Erythroblast (primary cell): ENCODE measurements around the gene DCAF16.
"Not testable (repeated sequence)": the region's sequence is repeated elsewhere in the genome, so short reads cannot be mapped to it uniquely, and the experiment has no call there.

Source experiments
- DNase-seq, 2 experiments: peaks; one replicate each; lab custom pipeline; 2025; lab: John Stamatoyannopoulos, UW
- GATA1 ChIP-seq: IDR thresholded peaks from 2 replicates; pipeline ENCODE4 v1.6.1; 2011; ENCODE audit warnings: low read depth, mild to moderate bottlenecking, control low read depth, low read length, moderate library complexity
- POLR2A ChIP-seq: IDR thresholded peaks from 2 replicates; pipeline ENCODE4 v1.6.1; 2011; ENCODE audit warnings: mild to moderate bottlenecking, low read length

Gene DCAF16

DNA sequence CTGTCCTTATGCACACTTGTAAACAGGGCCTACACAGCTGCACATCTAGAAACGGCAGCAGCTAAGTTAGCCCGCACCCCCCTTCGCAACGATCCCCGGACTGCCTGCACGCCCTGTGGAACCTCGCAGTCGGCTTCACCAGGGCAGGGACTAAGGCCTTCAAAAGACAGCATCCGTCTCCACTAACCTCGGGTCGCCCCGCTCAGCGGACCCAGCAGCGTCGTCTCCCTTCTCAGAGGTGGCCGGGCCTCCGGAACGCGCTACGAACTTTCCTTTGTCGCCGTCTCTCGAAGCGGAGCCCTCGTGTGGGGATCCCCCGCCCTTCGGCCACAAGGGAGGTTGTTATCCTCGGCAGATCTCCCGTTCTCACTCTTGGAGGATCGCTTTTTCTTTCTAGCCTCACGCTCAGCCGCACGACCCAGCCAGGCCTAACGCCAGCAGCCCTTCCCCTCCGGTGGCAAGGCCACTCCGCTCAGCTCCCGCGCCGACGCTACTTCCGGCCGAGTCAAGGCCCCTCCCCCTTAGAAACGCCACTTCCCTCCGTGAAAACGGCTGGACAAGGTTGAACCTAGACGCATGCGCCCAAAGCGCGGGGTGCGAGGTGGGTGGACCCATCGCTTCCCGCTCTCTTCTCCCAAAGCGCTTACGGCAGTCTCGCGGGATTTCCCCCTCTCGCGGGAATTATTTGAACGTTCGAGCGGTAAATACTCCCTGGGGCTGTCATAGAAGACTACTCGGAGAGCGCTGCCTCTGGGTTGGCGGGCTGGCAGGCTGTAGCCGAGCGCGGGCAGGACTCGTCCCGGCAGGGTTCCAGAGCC is at the start of gene DCAF16, which contains the start of gene NCAPG:
TSS of gene DCAF16 (minus strand) at position 498 of the 818 bp plus-strand sequence. CDS start 6,616 bp downstream, outside the sequence.
TSS of gene NCAPG (plus strand) at position 720 of the 818 bp plus-strand sequence. CDS start 99 bp downstream, outside the sequence.
- TF ChIP-seq POLR2A: peak; percentile 99
- peak; percentile 24 for TF ChIP-seq GATA1
- DNase-seq: peak; percentile 99

DNA sequence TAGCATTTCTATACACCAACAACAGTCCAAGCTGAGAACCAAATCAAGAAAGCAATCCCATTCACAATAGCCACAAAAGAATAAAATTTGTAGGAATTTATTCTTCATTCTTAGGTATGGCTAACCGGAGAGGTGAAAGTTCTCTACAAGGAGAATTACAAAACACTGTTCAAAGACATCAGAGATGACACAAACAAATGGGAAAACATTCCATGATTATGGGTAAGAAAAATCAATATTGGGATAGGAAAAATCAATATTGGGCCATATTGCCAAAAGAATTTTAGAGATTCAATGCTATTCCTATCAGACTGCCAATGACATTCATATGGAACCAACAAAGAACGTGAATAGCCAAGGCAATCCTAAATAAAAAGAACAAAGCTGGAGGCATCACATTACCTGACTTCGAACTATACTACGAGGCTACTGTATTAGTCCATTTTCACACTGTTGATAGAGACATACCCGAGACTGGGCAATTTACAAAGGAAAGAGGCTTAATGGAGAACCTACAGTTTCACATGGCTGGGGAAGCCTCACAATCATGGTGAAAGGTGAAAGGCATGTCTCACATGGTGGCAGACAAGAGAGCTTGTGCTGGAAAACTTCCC is 49.3 kb upstream of the DCAF16 start:
- TF ChIP-seq GATA1 (no peak), POLR2A (no peak)
- DNase-seq: no peak

DNA sequence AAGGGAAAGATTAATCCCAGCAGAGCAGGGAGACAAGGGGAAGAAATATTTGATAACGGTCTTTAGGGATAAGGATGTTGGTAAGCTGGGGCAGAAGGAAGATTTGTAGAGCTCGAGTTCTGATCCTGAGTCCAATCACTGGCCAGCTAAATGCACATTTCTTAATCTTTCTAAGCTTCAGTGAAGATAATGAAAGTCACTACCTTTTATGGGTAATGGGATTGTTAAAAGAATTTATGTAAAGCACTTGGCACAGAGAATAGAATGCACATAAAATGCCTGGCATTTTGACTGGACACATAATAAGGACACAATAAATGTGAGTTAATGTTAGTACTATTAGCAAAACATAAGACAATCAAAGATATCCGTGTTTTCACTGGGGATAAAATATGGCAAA is 43.5 kb upstream of the DCAF16 start:
- no peak for DNase-seq
- TF ChIP-seq POLR2A (no peak), GATA1 (no peak)

DNA sequence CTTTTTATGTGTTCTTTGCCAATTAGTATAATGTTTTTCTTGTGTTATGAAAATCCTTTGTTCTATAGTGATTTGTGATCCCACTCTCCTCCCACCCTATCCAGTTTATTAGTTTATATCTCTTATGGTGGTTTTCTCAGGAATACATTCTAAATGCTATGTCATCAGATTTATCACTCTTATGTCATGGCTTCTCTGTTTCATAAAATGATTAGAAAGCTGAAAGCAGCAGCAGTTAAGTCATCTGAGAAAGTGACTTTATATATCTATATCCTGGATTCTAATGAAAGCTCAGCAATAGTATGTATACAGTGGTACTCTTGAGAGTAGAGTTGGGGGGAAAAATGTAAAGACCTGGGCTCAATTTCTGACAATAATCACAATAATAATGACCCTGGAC is 41.4 kb upstream of the DCAF16 start:
- DNase-seq: no peak

DNA sequence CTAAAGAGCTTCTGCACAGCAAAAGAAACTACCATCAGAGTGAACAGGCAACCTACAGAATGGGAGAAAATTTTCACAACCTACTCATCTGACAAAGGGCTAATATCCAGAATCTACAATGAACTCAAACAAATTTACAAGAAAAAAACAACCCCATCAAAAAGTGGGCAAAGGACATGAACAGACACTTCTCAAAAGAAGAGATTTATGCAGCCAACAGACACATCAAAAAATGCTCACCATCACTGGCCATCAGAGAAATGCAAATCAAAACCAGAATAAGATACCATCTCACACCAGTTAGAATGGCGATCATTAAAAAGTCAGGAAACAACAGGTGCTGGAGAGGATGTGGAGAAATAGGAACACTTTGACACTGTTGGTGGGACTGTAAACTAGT is 39.7 kb upstream of the DCAF16 start:
- not testable (repeated sequence) for DNase-seq

More for the DNA sequence above, 41.4 kb upstream of the DCAF16 start:
- no peak for TF ChIP-seq GATA1
- no peak for TF ChIP-seq POLR2A

DNA sequence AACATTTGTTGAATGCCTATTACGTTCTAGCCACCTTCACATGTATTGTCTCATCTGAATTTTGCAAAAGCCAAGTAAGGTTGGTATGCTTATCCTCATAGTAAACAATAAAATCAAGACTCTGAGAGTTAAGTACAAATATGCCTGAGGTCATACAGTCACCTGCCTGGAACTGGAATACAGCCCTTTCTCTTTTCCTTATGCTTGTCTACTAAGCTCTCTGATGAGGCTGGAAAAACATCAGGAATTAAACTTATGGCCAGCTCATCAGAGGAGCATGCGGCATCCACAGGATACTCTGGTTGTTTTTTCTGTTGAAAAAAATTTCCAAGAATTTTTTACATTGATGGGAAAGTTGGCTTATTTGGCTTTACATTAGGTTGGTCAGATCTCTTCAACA is 35.7 kb upstream of the DCAF16 start:
- TF ChIP-seq POLR2A (no peak), GATA1 (no peak)
- no peak for DNase-seq

DNA sequence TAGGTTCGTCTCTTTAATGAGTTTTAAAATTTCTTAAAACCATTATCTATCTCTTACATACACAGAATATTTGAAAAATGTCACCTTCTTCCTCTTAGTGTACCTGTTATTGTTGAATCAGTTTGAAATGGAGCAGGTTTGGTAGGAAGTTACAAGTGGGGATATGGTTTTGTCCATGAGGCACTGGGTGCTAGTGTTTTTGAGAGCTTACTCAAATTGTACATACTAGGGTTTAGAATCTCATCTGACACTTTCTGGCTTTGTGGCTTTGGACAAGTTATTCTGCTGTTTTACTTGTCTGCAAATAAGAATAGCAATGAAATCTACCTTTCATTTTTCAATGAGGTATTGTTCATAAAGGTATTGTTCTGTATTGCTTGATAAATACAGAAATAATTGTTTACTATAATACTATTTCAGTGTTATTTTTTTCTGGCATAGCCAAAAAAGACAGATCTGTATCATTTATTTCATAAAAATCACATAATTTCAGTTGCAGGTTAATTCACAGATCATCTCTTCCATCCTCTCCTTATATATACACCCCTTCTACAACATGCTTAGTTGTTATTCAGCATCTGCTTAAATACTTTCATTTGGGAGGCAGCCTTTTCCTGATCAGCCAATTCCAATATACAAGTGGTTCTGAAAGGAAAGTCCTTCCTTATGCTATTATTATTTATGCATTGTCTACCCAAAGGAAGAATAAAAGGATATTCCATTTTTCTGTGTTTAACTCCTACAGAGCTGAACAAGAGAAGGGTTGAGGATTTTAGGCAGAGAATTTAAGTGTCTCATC is 13.5 kb upstream of the DCAF16 start:
- DNase-seq: no peak
- TF ChIP-seq POLR2A: no peak
- no peak for TF ChIP-seq GATA1

DNA sequence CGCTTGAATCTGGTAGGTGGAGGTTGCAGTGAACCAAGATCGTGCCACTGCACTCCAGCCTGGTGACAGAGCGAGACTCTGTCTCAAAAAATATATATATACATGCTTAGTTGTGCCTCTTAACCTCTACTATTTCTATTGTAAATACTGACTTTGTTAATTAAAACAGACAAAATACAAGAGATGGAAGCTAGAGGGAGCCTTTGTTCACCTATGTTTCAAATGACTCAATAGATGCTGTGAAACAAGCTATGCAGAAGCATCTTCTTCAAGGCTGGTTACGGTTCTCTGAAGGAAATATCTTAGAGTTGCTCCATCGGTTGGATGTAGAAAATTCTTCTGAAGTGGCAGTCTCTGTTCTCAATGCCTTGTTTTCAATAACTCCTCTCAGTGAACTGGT is 6.5 kb upstream of the DCAF16 start:
- TF ChIP-seq POLR2A (no peak), GATA1 (no peak)
- peak; percentile 36 to 43 for DNase-seq

DNA sequence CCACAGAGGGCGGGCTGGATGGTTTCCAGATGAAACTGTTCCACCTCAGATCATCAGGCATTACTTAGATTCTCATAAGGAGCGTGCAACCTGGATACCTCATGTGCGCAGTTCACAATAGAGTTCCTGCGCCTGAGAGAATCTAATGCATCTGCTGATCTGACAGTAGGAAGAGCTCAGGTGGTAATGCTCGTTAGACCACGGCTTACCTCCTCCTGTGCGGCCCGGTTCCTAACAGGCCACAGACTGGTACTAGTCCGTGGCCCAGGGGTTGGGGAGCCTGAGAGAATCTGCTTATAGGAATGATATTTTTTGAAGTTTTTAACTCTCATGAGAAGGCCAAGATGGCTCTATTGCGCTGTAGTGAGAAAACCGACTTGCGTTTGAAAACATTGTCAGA is 5.6 kb upstream of the DCAF16 start:
- DNase-seq: no peak
- TF ChIP-seq POLR2A (no peak), GATA1 (no peak)

DNA sequence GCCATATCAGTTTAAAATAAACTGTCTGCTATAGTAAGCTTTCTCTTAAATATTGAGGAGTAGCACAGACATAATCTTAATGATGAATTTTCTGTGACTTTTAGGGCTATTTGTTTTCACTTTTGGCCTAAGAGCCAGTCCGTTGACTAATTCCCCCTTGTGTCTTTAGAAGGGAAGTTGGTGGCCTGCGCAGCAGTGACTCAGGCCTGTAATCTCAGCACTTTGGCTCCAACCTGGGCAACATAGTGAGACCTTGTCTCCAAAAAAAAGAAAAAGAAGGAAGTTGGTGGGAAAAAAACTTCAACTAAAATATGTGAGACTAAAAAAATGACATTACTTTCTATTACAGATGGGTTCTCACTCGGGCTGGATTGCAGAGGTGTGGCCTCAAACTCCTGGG is 3.6 kb upstream of the DCAF16 start:
- TF ChIP-seq POLR2A (no peak), GATA1 (no peak)
- peak in 1 of 2 experiments; percentile 11 for DNase-seq

DNA sequence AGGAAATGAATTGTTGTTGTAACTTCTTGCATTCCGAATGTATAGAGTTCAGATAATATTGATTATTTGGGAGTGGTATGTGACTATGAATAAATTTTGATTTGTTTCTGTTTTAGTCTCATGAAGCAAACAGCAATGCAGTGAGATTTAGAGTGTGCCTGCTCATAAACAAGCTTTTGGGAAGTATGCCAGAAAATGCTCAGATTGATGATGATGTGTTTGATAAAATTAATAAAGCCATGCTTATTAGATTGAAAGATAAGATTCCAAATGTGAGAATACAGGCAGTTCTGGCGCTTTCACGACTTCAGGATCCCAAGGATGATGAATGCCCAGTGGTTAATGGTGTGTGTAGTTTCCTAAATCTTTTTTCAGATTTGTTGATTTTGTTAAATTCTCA is 2.2 kb upstream of the DCAF16 start:
- peak; percentile 7 to 16 for DNase-seq
- TF ChIP-seq GATA1: no peak

DNA sequence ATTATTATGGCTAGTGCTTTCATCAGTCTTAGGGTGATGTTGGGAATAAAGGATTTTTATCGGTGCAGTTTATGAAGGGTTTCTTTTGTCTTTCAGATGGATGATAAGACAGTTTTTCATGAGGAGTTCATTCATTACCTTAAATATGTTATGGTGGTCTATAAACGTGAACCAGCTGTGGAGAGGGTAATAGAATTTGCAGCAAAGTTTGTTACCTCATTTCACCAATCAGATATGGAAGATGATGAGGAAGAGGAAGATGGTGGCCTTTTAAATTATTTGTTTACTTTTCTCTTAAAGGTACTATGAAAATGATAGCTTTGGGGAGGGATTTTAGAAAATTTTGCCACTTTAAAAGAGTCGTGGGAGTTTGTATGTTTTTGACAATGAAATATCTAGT is 1.6 kb upstream of the DCAF16 start:
- DNase-seq: peak; percentile 25 to 47
- TF ChIP-seq POLR2A: no peak
- TF ChIP-seq GATA1: no peak

DNA sequence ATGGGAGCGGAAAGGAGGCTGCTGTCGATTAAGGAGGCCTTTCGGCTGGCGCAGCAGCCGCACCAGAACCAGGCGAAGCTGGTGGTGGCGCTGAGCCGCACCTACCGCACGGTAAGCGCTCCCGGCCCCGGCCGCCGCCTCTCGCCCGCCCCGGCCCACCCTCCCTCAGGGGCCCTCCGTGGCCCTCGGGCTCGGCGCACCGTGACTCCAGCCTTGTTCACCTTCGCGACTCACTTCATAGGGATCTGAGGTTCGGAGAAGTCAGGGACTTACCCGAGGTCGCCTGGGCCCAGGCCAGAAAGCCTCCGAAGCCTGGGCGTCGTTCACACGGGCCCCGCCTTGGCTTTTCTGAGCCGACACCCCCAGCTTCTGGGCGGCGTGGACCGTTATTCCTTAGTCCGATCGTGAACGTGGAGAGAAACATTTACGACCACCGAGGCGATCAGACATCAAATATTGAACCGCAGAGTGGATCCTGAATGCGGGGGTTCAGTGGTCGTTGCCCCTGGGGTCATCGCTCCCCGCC is 584 bp upstream of the DCAF16 start:
- no peak for TF ChIP-seq POLR2A
- no peak for TF ChIP-seq GATA1
- DNase-seq: peak; percentile 80 to 87
